Esophagus squamous epithelium (tissue), 5 donors: ENCODE results near the gene MBOAT7. TPM values are rescaled to one million over a fixed set of nuclear protein-coding genes. Genes with fewer than 3 reads are reported as not detected.

Source experiments
- DNase-seq: peaks from one replicate; lab custom pipeline; 2025; lab: John Stamatoyannopoulos, UW
- H3K27ac ChIP-seq, 4 donors: fragments of 200-600 bp; sonication (generic); one replicate each; pipeline ENCODE4 v1.5.1; 2016 to 2019; ENCODE audit warnings: mild to moderate bottlenecking in 1 of 4
- H3K27me3 ChIP-seq, 4 donors: fragments of 200-600 bp; sonication (generic); 1 replicate in 3 of 4; 2 replicates in 1 of 4; pipeline versions ENCODE4 v1.5.1 to v1.6.0; 2017 to 2021; ENCODE audit warnings: antibody characterized with exemption in 1 of 4
- H3K36me3 ChIP-seq, 3 donors: fragments of 200-600 bp; sonication (generic); one replicate each; pipeline ENCODE4 v1.5.1; 2016 to 2019
- H3K4me1 ChIP-seq, 3 donors: fragments of 200-600 bp; sonication (generic); one replicate each; pipeline ENCODE4 v1.5.1; 2017 to 2019
- H3K4me3 ChIP-seq, 4 donors: fragments of 200-600 bp; sonication (generic); 1 replicate in 3 of 4; 2 replicates in 1 of 4; pipeline ENCODE4 v1.5.1; 2016 to 2019; ENCODE audit warnings: mild to moderate bottlenecking in 2 of 4, moderate library complexity in 1 of 4
- H3K9me3 ChIP-seq, 3 donors: fragments of 200-600 bp; sonication (generic); one replicate each; pipeline ENCODE4 v1.5.1; 2016 to 2019
- POLR2A ChIP-seq, 4 donors: fragments of 450-650 bp; IDR thresholded peaks; one replicate each; pipeline ENCODE4 v1.6.1; 2017; ENCODE audit warnings: antibody characterized with exemption in 4 of 4, mild to moderate bottlenecking in 4 of 4, moderate library complexity in 3 of 4
- whole genome bisulfite sequencing, 2 donors: methylation state at CpG; one replicate each; pipeline ENCODE4 v1.1.5; 2018; 5-methylcytosine and 5-hydroxymethylcytosine counted together
- intact Hi-C: fragments of 100-400 bp; cut with DNase I; formaldehyde crosslinking; loops from one replicate; pipeline ENCODE4 v1.15.0; 2022
- total RNA-seq, 4 donors: library from RNA; depleted of rRNA; stranded (reverse); fragments of >200 nt; gene quantifications; one replicate each; pipeline ENCODE4 v1.1.0, GENCODE V29; 2016
- TF ChIP-seq, protein P1 (sequence below), 6 experiments: fragments of 450-650 bp in 4 of 6; fragments of 200-600 bp in 2 of 6; sonication (generic) in 2 of 6; IDR thresholded peaks; one replicate each; pipeline ENCODE4 v1.5.1; 2016 to 2019; ENCODE audit warnings: antibody characterized with exemption in 6 of 6, mild to moderate bottlenecking in 4 of 6, moderate library complexity in 4 of 6
- donor health status: DM: yes; HTN: yes; CAD: no.

MBOAT7 gene
- total RNA-seq, 4 donors from 2014 or later = 32.2 to 56.2 (median 40.8) TPM

DNA sequence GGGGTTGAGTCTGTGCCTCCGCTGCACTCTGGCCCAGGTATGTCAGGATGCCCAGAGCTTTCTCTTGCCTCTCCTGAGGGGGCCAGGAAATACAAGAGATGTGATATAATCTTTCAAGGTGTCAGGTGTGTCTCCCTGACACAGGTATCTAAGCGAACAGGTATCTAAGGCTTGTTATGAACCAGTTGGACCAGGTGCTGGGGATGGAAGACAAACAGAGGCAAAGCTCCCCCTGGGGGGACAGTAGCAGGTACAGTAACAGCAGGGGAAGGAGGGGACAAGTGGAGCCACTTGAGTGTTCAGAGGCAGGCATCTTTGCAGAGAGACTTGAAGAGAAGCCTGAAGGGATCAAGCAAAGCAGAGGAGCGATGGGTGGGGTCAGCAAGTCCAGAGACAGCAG lies 32.4 kb downstream of the MBOAT7 start:
- Histone ChIP-seq H3K36me3 (peaks cover 45 to 63% (median 58%) of the 10 kb centered on the region in 3 donors), H3K9me3 (no peaks in the 10 kb centered on the region), H3K27me3 (no peaks in the 10 kb centered on the region), H3K27ac (no peak overlapping the region), H3K4me3 (no peak overlapping the region), H3K4me1 (peaks cover 23 to 65% (median 29%) of the 10 kb centered on the region in 3 donors)
- 69 to 83% methylated on average over 2 to 3 of the region's 3 CpGs for WGBS, 2 donors
- intact Hi-C loops = no loop called here
- no peak for DNase-seq
- TF ChIP-seq POLR2A (IDR thresholded peaks at IDR 0.05) = no peak
- TF ChIP-seq, protein P1, sequence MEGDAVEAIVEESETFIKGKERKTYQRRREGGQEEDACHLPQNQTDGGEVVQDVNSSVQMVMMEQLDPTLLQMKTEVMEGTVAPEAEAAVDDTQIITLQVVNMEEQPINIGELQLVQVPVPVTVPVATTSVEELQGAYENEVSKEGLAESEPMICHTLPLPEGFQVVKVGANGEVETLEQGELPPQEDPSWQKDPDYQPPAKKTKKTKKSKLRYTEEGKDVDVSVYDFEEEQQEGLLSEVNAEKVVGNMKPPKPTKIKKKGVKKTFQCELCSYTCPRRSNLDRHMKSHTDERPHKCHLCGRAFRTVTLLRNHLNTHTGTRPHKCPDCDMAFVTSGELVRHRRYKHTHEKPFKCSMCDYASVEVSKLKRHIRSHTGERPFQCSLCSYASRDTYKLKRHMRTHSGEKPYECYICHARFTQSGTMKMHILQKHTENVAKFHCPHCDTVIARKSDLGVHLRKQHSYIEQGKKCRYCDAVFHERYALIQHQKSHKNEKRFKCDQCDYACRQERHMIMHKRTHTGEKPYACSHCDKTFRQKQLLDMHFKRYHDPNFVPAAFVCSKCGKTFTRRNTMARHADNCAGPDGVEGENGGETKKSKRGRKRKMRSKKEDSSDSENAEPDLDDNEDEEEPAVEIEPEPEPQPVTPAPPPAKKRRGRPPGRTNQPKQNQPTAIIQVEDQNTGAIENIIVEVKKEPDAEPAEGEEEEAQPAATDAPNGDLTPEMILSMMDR (IDR thresholded peaks at IDR 0.05) = no peak

DNA sequence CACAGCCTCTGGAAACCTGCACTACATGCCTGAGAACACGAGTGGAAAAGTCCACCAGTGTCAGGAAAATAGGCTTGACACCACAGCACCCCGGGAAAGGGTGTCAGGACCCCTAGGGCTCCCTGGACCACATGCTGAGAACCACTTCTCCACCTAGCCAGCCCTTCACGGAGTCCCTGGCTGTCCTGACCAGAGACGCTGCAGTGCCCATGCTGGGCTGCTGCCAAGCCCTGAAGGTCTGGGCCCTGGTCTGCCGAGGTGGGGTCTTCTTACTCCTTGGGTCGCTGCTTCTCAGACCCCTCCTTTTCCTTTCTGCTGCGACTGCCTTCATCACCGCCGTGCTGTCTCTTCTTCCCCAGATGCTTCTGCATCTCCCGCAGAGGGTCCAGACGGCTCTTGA lies 32.9 kb downstream of the MBOAT7 start:
- H3K4me3 ChIP-seq = no peak overlapping the region
- peaks cover 45 to 67% (median 63%) of the 10 kb centered on the region in 3 donors for H3K36me3 ChIP-seq
- no peaks in the 10 kb centered on the region for H3K9me3 ChIP-seq
- H3K27me3 ChIP-seq = no peaks in the 10 kb centered on the region
- WGBS, 2 donors = 63 to 75% methylated on average over 6 to 10 of the region's 11 CpGs
- H3K27ac ChIP-seq = no peak overlapping the region
- intact Hi-C loops = no loop called here
- peaks cover 21 to 60% (median 25%) of the 10 kb centered on the region in 3 donors for H3K4me1 ChIP-seq
- no peak for TF ChIP-seq POLR2A (IDR thresholded peaks at IDR 0.05)
- TF ChIP-seq, protein P1 (IDR thresholded peaks at IDR 0.05) = no peak
- no peak for DNase-seq

DNA sequence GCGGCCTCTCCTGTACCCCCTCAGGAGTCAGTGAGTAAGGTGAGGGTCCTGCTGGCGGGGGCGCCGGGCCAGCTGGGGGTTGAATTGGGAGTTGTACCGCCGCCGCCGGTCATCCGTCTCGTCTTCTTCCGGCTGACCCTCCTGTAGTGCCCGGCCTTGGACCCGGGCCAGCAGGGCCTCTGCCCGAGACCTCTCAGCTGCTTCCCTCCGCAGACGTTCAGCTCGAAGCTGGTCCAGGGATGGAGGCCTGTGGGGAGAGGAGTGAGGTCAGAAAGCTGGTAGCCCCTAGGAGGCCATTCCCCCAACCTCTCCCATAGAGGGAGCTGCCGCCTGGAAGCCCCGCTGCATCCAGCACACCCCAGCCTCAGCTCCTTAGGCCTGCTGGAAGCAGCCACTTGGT lies 33.7 kb downstream of the MBOAT7 start:
- no peak for TF ChIP-seq POLR2A (IDR thresholded peaks at IDR 0.05)
- TF ChIP-seq, protein P1 (IDR thresholded peaks at IDR 0.05) = no peak
- WGBS, 2 donors = 71 to 91% methylated on average over 13 to 17 of the region's 19 CpGs

DNA sequence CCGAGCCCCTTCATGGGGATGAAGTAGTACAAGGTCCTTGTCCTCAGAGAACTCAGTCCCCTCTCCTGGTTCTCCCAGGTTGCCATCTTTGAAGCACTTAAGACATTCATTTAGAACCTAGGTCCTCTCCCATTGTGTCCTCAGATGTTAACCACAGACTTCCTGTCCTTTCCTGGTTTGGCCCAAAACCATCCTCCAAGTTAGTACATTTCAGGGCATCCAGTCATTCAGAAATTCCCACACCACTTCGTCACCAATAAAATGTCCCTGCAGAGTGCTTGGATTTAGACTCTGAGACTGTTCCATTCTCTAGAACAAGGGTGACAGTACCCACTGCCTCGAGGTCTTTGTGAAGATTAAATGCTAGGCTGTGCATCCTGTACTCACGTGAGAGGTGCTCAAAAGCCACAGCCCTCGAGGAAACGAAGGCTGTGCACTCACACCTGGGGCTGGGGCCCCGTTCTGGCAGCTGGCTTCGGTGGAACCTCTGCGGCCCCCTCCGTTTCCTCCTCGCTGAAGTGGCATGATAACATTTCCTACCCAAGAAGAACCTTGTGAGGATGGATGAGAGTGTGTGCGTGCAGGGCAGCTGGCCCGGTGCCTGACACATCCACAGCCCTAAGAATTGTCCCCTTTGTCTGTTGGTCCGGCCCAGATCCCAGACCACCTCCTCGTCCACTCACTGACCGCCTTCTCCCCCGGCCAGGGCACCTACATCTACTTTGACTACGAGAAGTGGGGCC lies 34.6 kb downstream of the MBOAT7 start:
- TF ChIP-seq, protein P1 (IDR thresholded peaks at IDR 0.05) = no peak
- TF ChIP-seq POLR2A (IDR thresholded peaks at IDR 0.05) = no peak
- WGBS, 2 donors = 54 to 69% methylated on average over 13 to 15 of the region's 18 CpGs
- DNase-seq = no peak
- intact Hi-C loops = no loop called here
- no peaks in the 10 kb centered on the region for H3K9me3 ChIP-seq
- H3K4me1 ChIP-seq = peaks cover 10 to 44% (median 12%) of the 10 kb centered on the region in 3 donors
- H3K27me3 ChIP-seq = no peaks in the 10 kb centered on the region
- no peak overlapping the region for H3K27ac ChIP-seq
- H3K4me3 ChIP-seq = no peak overlapping the region
- H3K36me3 ChIP-seq = peaks cover 51 to 85% (median 75%) of the 10 kb centered on the region in 3 donors

More for the DNA sequence above, 33.7 kb downstream of the MBOAT7 start:
- peaks cover 17 to 52% (median 19%) of the 10 kb centered on the region in 3 donors for H3K4me1 ChIP-seq
- H3K36me3 ChIP-seq = peaks cover 45 to 75% (median 67%) of the 10 kb centered on the region in 3 donors
- intact Hi-C loops = no loop called here
- H3K9me3 ChIP-seq = no peaks in the 10 kb centered on the region
- no peaks in the 10 kb centered on the region for H3K27me3 ChIP-seq
- DNase-seq = no peak
- no peak overlapping the region for H3K4me3 ChIP-seq
- no peak overlapping the region for H3K27ac ChIP-seq

DNA sequence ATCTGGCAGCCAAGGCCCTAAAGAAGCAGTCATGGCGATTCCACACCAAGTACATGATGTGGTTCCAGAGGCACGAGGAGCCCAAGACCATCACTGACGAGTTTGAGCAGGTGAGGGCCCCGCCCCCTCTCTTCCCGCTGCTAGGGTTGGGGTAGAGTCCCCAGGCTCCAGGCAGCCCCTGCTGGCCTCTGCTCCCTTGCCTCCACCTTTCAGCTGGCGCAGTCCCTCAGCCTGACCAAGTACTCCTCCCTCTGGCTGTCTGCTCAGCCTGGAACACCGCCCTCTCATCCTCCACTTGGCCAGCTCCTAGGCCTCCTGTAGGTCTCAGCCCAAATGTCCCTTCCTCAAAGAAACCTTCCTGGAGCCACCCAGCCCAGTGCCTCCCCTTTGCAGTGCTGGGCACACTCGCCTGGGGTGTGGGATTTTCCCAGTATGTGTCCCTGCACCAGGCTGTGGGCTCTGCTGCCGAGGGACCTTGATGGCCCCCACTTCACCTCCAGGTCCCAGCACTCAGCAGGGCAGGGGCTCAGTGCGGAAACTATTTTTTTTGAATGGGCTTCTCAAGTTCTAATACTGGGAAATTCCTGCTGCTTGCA lies 35.6 kb downstream of the MBOAT7 start:
- Histone ChIP-seq H3K36me3 (peaks cover 60 to 94% (median 84%) of the 10 kb centered on the region in 3 donors), H3K4me1 (peaks cover 6 to 41% (median 11%) of the 10 kb centered on the region in 3 donors), H3K27me3 (no peaks in the 10 kb centered on the region), H3K9me3 (no peaks in the 10 kb centered on the region), H3K4me3 (no peak overlapping the region), H3K27ac (peak overlapping the region in 2 of 4 donors; percentile 6 to 31)
- intact Hi-C loops = no loop called here
- 69 to 89% methylated on average over 4 to 7 of the region's 10 CpGs for WGBS, 2 donors
- DNase-seq = no peak
- TF ChIP-seq POLR2A (IDR thresholded peaks at IDR 0.05) = no peak
- TF ChIP-seq, protein P1 (IDR thresholded peaks at IDR 0.05) = no peak
